Measurements from ENCODE around the gene SERPINA12. TPM values are rescaled to one million over a fixed set of nuclear protein-coding genes. Genes with fewer than 3 reads are reported as not detected.

SERPINA12 gene
- total RNA-seq, 1 experiment from 2014 or later, result not detected

DNA sequence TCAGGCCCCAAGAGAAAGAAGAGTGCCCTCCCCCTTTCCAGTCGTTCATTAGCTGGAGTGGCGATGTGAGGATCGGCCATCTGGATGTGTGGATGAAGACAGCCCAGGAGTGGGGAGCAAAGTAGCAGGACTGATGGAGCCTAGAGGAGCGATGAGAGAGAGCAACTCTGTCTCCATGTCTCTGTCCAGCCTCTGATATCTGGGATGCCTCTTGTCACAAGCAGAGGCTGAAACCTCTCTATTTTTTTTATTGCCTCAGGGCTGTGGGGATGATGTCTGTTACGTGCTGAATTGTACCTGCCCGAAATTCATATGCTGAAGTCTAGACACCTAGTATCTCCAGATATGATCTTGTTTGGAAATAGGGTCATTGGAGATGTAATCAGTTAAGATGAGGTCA, 59.3 kb downstream of the SERPINA12 start:
- H3K36me3 Mint-ChIP-seq, result peaks cover 16% of the 10 kb centered on the region
- ChIA-PET CTCF (interaction anchor here (0.7 to 4.3 kb wide), 4 partner anchors 16 to 143 kb away, joined by 4 to 33 read pairs (median 7); no protein-coding TSS in a partner anchor), POLR2A (no interaction called here)
- TF ChIP-seq, protein P1, sequence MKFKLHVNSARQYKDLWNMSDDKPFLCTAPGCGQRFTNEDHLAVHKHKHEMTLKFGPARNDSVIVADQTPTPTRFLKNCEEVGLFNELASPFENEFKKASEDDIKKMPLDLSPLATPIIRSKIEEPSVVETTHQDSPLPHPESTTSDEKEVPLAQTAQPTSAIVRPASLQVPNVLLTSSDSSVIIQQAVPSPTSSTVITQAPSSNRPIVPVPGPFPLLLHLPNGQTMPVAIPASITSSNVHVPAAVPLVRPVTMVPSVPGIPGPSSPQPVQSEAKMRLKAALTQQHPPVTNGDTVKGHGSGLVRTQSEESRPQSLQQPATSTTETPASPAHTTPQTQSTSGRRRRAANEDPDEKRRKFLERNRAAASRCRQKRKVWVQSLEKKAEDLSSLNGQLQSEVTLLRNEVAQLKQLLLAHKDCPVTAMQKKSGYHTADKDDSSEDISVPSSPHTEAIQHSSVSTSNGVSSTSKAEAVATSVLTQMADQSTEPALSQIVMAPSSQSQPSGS (CRISPR knock-in tag; IDR thresholded peaks at IDR 0.05; ENCODE audit: borderline replicate concordance, low read depth), result no peak
- no peak for TF ChIP-seq ZNF416 (CRISPR knock-in tag; IDR thresholded peaks at IDR 0.05)
- H3K27me3 Mint-ChIP-seq (ENCODE audit: low read depth), result peaks cover 7% of the 10 kb centered on the region
- H3K4me1 Mint-ChIP-seq, result peaks cover 42% of the 10 kb centered on the region
- H3K4me3 Mint-ChIP-seq, result peak overlapping the region; percentile 13; the same call in 1 of the 2 replicates
- H3K9me3 Mint-ChIP-seq, result peaks cover 19% of the 10 kb centered on the region
- DNase-seq (ENCODE audit: low spot score), result no peak
- no peak for ATAC-seq
- H3K27ac Mint-ChIP-seq, result no peak overlapping the region

DNA sequence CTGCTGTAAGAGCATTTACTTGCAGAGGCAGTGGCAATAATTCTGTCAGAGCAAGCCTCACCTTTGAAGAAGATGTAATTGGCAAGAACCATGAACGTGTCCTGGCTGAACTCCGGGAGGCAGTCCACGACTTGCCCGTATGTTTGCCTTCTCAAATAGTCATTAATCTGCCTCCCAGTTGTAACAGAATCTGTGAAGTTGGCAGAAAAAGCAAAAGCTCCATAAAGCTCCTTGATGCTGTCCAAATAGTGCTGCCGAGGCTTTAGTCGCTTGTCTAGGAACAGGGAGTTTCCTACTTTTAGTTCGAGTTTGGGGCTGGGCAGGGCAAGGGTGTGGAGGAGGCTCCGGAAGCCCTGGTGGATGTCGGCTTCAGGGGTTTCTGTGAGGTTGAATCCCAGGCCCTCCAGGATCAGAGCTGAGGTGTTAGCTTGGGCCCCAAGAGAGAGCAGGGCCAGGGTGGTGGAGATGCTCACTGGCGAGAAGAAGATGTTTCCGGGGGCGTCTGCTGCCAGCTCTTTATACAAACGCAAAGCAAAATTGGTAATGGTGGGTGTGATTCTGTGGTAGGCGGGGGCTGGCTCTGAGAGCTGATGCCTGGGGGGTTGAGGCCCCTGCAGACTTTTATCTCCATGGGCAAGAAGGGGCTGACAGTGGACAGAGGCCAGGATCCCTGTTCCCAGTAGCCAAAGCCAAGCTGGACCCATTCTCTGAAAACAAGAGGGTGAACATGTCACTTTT, 61.0 kb downstream of the SERPINA12 start:
- CTCF ChIA-PET, result interaction anchor here (0.9 to 2.9 kb wide), 3 partner anchors 14 to 38 kb away, joined by 5 to 9 read pairs (median 8); no protein-coding TSS in a partner anchor
- Mint-ChIP-seq H3K4me1 (peaks cover 39% of the 10 kb centered on the region), H3K27me3 (ENCODE audit: low read depth) (peaks cover 7% of the 10 kb centered on the region), H3K36me3 (no peaks in the 10 kb centered on the region), H3K4me3 (no peak overlapping the region), H3K27ac (no peak overlapping the region), H3K9me3 (peaks cover 11% of the 10 kb centered on the region)
- no peak for DNase-seq (ENCODE audit: low spot score)
- POLR2A ChIA-PET, result no interaction called here
- ATAC-seq, result no peak
- TF ChIP-seq ESRRA (CRISPR knock-in tag; IDR thresholded peaks at IDR 0.05; ENCODE audit: borderline replicate concordance), result no peak
- TF ChIP-seq, protein P2, sequence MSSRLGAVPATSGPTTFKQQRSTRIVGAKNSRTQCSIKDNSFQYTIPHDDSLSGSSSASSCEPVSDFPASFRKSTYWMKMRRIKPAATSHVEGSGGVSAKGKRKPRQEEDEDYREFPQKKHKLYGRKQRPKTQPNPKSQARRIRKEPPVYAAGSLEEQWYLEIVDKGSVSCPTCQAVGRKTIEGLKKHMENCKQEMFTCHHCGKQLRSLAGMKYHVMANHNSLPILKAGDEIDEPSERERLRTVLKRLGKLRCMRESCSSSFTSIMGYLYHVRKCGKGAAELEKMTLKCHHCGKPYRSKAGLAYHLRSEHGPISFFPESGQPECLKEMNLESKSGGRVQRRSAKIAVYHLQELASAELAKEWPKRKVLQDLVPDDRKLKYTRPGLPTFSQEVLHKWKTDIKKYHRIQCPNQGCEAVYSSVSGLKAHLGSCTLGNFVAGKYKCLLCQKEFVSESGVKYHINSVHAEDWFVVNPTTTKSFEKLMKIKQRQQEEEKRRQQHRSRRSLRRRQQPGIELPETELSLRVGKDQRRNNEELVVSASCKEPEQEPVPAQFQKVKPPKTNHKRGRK (CRISPR knock-in tag; IDR thresholded peaks at IDR 0.05; ENCODE audit: borderline replicate concordance), result no peak
- TF ChIP-seq, protein P3, sequence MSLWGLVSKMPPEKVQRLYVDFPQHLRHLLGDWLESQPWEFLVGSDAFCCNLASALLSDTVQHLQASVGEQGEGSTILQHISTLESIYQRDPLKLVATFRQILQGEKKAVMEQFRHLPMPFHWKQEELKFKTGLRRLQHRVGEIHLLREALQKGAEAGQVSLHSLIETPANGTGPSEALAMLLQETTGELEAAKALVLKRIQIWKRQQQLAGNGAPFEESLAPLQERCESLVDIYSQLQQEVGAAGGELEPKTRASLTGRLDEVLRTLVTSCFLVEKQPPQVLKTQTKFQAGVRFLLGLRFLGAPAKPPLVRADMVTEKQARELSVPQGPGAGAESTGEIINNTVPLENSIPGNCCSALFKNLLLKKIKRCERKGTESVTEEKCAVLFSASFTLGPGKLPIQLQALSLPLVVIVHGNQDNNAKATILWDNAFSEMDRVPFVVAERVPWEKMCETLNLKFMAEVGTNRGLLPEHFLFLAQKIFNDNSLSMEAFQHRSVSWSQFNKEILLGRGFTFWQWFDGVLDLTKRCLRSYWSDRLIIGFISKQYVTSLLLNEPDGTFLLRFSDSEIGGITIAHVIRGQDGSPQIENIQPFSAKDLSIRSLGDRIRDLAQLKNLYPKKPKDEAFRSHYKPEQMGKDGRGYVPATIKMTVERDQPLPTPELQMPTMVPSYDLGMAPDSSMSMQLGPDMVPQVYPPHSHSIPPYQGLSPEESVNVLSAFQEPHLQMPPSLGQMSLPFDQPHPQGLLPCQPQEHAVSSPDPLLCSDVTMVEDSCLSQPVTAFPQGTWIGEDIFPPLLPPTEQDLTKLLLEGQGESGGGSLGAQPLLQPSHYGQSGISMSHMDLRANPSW (CRISPR knock-in tag; conservative IDR thresholded peaks at IDR 0.05; ENCODE audit: low read depth), result no peak
- no peak for TF ChIP-seq SMAD3 (CRISPR knock-in tag; IDR thresholded peaks at IDR 0.05; ENCODE audit: borderline replicate concordance)
- no peak for TF ChIP-seq GRHL2 (CRISPR knock-in tag; IDR thresholded peaks at IDR 0.05; ENCODE audit: insufficient replicate concordance, severe bottlenecking)
- TF ChIP-seq ZNF423 (CRISPR knock-in tag; IDR thresholded peaks at IDR 0.05), result no peak
- no peak for TF ChIP-seq JUN (CRISPR knock-in tag; IDR thresholded peaks at IDR 0.05)
- no peak for TF ChIP-seq ZNF138 (CRISPR knock-in tag; conservative IDR thresholded peaks at IDR 0.05)
- TF ChIP-seq, protein P4, sequence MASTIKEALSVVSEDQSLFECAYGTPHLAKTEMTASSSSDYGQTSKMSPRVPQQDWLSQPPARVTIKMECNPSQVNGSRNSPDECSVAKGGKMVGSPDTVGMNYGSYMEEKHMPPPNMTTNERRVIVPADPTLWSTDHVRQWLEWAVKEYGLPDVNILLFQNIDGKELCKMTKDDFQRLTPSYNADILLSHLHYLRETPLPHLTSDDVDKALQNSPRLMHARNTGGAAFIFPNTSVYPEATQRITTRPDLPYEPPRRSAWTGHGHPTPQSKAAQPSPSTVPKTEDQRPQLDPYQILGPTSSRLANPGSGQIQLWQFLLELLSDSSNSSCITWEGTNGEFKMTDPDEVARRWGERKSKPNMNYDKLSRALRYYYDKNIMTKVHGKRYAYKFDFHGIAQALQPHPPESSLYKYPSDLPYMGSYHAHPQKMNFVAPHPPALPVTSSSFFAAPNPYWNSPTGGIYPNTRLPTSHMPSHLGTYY (CRISPR knock-in tag; IDR thresholded peaks at IDR 0.05), result no peak
- no peak for TF ChIP-seq ETV6 (CRISPR knock-in tag; IDR thresholded peaks at IDR 0.05)
- TF ChIP-seq, protein P5, sequence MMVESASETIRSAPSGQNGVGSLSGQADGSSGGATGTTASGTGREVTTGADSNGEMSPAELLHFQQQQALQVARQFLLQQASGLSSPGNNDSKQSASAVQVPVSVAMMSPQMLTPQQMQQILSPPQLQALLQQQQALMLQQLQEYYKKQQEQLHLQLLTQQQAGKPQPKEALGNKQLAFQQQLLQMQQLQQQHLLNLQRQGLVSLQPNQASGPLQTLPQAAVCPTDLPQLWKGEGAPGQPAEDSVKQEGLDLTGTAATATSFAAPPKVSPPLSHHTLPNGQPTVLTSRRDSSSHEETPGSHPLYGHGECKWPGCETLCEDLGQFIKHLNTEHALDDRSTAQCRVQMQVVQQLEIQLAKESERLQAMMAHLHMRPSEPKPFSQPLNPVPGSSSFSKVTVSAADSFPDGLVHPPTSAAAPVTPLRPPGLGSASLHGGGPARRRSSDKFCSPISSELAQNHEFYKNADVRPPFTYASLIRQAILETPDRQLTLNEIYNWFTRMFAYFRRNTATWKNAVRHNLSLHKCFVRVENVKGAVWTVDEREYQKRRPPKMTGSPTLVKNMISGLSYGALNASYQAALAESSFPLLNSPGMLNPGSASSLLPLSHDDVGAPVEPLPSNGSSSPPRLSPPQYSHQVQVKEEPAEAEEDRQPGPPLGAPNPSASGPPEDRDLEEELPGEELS (CRISPR knock-in tag; IDR thresholded peaks at IDR 0.05), result no peak
- no peak for TF ChIP-seq IRF2 (CRISPR knock-in tag; IDR thresholded peaks at IDR 0.05; ENCODE audit: borderline replicate concordance, low read depth)
- TF ChIP-seq NFYB (CRISPR knock-in tag; conservative IDR thresholded peaks at IDR 0.05; ENCODE audit: low read depth), result no peak
- TF ChIP-seq, protein P6, sequence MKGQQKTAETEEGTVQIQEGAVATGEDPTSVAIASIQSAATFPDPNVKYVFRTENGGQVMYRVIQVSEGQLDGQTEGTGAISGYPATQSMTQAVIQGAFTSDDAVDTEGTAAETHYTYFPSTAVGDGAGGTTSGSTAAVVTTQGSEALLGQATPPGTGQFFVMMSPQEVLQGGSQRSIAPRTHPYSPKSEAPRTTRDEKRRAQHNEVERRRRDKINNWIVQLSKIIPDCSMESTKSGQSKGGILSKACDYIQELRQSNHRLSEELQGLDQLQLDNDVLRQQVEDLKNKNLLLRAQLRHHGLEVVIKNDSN (CRISPR knock-in tag; IDR thresholded peaks at IDR 0.05), result no peak
- TF ChIP-seq, protein P1 (CRISPR knock-in tag; IDR thresholded peaks at IDR 0.05; ENCODE audit: borderline replicate concordance, low read depth), result no peak
- TF ChIP-seq, protein P7, sequence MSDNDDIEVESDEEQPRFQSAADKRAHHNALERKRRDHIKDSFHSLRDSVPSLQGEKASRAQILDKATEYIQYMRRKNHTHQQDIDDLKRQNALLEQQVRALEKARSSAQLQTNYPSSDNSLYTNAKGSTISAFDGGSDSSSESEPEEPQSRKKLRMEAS (CRISPR knock-in tag; IDR thresholded peaks at IDR 0.05), result no peak
